Hematopoietic multipotent progenitor cell treated with erythropoietin and hydrocortisone succinate and interleukin-3 and kit ligand, for 4 days (in vitro differentiated cells): ENCODE results near the gene SLC35E1.
"Not testable (repeated sequence)": the region's sequence is repeated elsewhere in the genome, so short reads cannot be mapped to it uniquely, and the experiment has no call there.

ENCODE experiments used
- DNase-seq: peaks from one replicate; pipeline ENCODE4 v3.0.0-alpha.2; 2015

The SLC35E1 gene

DNA sequence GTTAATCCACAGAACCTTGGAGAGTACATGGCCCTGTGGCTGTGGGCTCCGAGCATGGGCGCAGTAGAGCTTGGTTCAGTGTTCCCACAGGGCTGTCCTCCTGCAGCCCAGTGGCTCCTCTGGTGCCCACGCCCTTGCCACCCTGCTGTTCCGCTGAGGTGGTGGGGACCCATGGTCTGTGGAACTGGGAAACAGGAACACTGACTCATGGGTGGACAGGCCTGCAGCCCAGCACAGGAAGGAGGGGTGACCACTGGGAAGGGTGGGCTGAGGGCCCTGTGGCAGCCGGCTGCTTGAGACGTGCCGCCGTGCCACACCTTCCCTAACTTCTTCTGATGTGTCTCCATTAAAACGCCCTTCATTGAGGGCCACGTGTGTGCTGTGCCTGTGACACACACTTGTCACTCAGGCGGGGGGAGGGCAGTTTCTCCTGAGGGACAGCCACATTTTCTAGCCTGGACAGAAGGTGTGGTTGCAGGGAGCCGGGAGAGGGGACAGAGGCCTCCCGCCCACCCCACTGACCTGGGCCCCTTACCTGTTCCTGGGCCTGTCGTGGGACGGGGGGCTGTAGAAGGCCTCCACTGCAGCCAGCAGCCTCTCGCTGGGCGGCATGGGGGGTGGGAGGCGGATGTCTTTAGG lies 51.1 kb downstream of the SLC35E1 start:
- DNase-seq = no peak

DNA sequence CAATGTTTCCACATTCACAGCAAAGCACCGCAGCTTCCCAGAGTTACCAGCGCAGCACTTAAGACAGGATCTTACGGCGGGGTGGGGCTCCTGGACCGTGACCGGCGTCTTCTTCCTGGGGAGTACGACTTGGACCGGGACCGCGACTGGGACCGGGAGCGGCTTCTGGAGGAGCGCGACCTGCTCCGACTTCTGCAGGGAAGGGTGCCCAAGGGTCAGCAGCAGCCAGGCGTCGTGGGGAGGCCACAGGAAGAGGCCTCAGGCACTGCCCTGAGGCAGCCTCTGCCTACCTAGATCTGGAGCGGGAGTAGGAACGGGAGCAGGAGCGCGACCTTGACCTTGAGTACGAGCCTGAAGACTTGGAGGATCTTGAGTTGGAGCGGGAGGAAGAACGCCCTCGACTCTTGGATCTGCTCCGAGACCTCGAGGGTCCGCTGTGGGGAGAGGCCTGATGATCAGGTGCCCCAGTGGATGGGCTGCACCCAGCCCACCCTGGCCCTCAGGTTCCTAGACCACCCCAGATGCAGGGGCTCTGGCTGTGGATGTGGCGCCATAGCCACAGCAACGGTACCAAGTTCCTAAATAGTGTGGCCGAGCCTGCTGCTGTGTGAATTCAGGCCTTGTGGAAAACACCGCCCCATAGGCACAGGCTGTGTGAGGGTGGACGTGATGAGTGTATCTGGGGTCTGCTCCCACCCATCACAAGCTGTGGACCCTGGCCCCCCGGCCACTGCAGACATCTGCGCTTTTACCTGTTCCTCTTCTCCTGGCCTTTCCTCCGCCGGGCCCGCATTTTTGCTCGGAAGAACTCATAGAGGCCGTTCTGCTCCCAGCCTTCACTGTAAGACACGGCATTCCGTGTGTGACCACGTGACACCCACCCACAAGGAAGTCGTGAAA lies 51.9 kb downstream of the SLC35E1 start:
- no peak for DNase-seq

DNA sequence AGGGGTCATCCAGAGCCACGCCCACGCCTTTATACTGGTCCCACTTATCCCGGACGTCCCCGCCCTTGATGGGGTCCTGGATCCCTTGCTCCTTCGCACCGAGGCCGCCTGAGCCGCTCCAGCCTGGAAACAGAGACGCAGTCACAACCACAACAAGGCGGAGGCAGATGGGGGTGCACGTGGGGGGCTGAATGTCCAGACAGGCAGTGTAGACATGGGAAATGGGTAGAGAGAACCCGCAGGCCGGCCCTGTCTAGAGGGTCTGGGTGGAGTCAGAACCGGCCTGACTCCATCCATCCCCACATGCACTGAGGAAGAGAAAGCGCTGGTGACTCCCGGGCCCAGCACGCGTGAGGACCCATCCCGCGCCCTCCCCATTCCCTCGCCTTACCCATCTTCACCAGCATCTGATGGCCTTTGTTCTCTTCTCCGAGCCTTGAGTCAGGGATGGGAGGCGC lies 53.0 kb downstream of the SLC35E1 start:
- no peak for DNase-seq

DNA sequence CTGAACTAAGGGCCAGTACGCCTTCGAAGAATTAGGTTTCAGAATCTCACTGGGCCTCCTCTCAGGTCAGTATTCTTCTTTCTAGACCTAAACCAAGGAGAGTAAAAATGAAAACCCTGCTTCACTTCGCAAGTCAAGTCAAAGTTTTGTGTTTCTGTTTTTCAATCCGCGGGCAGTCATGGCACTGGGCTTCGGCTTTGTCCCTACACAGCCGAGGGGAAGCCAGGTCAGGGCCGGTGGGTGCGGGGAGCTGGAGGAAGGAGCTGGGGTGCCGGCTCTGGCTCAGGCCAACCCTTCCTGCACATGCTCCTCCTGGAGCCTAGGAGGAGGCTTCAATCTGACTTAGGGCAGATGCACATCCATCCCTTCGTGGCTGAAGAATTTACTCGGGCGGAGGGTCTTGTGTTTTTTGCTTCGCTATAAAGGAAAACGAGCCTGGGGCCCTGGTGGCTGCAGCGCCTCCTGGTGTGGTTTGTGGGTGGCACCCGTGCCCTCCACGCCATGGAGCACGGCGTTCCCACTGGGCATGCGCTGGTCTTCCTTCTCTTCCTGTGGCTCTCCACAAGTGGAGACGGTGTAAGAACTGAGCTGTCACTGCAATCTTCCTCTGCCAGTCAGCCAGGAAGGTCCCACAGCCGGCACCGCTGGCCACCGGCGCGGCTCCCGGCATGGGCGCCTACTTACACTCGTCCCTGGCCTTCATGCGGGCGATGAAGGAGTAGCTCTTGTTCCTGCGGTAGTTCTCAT lies 53.6 kb downstream of the SLC35E1 start:
- DNase-seq = no peak

DNA sequence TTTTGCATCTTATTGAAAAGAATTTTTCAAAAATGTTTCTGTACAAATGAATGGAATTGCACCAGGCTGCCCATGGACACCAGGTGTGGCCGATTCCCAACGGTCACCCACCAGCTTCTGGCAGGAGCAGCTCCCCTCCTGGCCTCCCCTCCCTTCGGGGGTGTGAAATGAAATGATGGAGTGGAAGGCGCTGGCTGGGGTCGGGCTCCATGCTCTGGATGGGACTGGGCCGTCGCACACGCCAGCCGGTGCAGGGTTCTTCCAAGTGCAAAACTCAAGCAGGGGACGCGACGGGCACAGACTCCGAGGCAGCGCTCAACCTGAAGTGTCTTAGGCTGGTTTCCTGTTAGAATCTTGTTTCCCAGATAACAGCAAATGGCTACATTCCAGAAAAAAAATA lies 54.2 kb downstream of the SLC35E1 start:
- DNase-seq = no peak

DNA sequence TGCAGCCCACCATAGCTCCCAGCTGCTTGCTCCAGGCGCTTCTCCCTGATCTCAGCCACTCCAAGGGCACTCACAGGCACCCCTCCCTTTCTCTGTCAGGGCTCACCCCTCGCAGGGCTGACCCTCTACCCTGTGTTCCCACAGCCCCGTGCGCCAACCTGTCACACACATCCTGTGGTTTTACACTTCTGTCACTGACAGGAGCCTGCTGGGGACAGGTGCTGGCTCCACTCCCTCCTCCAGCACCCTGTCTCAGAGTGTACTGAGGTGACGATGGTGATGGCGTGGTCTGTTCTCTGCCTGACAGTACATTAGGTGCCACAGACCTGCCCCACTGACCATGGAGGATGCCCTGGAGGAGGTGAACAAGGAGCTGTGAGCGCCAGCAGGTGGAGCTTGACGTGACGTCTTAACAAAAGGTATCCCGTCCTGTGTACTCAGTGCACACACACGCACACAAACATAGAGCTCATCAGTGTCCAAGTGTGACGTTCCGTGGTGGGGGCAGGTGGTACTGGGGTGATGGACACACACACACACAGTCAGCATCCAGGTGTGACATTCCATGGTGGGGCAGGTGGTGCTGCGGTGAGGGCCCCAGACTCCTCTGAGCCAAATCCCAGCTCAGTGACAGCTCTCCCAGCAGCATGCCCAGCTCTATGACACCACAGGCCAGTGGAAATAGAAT lies 55.1 kb downstream of the SLC35E1 start:
- no peak for DNase-seq

DNA sequence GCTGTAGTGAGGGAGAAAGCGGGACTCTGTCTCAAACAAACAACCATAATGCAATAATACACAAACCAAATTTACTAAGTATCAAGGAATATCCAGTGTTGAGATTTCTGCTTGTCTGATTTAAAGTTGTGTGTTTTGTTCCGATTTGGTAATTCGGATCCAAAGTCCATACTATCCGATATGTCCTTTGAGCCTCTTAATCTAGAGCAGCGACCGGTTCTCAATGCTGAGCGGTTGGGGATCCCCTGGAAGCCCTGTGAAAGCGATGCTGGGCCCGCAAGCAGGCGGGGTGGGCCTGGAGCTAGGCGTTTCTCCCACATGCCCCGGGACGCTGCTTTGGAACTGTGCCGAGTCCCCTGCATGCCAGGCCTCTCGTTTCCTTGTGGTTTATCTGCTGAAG lies 55.8 kb downstream of the SLC35E1 start:
- no peak for DNase-seq

DNA sequence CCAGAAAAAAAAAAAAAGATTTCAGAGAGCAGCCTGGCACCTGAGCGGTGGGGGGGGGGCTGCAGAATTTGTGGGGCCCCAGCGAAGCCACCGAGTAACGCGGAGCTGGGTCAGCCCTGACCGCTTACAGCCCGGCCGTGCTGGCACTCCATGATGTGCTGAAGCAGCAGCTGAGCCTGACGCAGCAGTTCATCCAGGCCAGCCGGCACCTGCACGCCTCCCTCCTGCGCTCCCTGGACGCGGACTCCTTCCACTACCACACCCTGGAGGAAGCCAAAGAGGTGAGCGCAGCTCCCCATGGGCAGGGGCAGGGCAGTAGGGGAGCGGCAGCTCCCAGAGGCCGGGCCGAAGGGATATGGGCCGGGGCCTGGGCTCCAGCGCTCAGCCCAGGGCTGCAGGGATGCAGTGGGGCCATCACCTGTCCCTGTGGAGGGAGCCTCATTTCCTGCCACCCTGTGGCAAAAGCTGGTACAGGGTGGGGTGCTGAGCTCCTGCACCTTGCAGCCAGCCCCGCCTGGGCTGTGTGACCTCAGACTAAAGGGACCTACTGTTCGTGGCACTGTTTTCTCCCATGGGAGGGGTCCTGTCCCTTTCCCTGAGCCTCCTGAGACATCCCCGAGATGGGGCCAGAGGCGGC lies 57.7 kb downstream of the SLC35E1 start:
- DNase-seq = no peak

DNA sequence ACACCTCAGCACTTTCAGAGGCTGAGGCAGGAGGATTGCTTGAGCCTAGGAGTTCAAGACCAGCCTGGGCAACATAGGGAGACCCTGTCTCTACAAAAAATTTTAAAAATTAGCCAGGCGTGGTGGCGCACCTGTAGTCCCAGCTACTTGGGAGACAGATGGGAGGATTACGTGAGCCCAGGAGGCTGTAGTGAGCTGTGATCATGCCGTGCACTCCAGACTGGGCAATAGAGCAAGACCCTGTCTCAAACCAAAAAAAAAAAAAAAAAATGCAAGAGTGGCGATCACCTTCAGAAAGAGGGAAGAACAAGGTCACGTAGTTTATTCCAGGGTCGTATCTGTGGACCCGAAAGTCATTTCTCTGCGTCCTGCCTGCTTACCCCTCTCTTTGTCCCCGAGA lies 59.6 kb downstream of the SLC35E1 start:
- not testable (repeated sequence) for DNase-seq

DNA sequence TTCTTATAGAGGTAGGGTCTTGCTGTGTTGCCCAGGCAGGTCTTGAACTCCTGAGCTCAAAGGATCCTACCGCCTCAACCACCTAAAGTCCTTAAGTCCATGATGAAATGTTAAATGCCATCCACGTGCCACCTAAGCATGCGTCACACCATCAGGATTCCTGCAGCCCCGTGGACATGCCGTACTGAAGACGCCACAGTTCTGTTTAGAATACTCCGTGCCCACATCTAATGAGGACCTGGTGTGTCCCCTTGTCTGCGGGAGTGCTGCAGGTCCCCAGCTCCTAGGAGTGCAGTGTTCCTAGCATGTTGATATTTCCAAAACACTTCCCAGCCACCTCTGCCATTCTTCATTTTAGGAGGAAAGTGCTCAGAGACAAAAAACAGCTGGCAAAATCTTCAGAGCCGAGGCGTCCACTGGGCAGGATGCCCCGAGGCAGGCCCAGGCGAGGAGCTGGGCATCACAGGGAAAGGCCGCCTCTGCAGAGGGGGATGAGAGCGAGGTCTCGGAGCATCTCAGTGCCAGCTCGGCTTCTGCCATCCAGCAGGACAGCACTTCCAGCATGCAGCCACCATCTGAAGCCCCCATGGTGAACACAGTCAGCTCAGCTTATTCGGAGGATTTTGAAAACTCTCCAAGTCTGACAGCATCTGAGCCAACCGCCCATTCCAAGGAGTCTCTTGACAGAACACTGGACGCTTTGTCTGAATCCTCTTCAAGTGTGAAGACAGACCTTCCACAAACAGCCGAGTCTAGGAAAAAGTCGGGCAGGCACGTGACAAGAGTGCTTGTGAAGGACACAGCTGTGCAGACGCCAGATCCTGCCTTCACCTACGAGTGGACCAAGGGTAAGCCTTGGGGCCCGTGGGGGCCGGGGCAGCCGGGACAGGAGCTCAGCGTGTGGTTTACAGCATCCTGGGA lies 62.8 kb downstream of the SLC35E1 start:
- DNase-seq = no peak

DNA sequence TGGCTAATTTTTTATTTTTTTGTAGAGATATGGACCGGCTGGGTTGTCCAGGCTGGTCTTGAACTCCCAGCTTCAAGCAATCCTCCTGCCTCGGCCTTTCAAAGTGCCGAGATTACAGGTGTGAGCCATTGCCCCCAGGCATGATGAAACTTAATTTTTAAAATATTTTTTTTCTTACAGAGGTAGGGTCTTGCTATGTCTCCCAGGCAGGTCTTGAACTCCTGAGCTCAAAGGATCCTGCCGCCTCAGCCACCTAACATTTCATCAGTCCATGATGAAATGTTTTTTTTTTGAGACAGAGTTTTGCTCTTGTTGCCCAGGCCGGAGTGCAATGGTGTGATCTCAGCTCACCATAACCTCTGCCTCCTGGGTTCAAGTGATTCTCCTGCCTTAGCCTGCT lies 63.7 kb downstream of the SLC35E1 start:
- no peak for DNase-seq

DNA sequence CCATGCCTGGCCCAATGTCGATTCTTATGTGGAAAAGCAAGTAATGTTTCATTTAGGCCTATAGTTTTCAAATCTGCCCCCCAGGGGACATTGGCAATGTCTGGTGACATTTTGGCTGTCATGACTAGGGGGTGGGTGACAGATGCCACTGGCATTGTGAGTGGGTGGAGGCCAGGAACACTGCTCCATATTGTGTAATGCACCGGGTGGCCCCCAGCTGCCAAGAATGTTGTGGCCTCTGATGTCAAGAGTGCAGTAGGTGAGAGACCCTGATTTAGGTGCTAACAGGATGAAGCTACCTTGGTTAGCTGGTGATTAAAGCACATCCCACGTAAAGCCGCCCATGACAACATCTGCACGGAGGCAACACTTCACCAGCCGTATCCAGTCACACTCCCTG lies 65.3 kb downstream of the SLC35E1 start:
- DNase-seq = no peak

DNA sequence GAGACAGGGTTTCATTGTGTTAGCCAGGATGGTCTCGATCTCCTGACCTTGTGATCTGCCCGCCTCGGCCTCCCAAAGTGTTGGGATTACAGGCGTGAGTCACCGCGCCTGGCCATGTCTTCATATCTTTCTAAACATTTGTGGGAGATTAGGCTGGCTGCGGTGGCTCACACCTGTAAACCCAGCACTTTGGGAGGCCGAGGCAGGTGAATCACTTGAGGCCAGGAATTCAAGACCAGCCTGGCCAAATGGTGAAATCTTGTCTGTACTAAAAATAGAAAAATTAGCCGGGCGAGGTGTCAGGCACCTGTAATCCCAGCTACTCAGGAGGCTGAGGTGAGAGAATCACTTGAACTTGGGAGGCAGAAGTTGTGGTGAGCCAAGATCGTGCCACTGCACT lies 66.1 kb downstream of the SLC35E1 start:
- DNase-seq = not testable (repeated sequence)

DNA sequence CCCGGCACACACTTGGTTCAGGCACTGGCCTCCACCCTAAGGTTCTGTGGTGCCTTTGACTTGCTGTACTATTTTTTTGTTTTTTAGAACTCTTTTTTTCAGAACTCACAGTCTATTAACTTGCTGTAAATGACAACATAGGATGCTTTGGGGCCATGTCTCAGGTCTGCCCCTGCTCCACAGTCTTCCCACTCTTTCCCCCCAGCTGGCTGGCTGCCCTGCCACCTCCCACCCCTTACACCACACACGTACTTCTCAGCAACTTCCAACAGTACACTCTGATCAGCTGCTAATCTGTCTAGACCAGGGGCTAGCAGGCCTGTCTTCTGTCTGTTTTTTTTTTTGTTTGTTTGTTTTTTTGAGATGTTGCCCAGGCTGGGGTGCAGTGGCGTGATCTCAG lies 67.9 kb downstream of the SLC35E1 start:
- no peak for DNase-seq
